ENCODE results near the gene PLXNC1.

The PLXNC1 gene

DNA sequence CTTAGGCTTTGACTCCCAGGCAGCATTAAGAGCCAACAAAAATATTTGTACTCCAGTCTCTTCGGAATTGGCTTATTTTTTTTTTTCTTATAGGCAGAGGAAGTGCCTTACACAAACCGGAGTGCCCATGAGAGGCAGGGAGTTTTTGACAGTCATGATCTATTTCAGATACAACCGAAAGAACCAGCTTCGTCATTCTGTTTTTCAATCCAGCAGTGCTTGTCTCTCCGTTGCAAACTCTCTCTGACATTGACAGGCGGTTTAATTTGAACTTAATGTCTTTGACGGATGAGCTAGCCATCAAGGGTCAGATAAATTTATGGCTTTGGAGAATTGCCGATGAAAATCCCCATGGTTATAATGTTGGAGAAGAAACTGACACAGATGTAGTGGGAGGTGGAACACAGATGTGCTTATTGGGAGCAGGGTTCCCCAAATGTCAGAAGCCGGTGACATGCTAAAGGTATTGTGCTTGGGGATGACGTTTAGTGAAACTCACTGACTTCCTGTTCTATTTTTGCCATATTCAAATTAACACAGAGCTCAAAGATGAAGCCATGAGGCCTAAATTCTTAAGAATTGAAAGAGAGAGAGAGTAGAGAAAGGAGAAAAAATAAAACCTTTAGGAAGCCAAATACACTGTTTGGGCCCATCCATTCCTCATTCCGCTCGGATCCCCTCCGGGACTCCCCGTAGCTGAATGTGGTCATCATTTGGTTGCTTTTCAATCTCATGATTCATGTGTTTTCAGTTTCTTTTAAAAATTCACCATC is 59.7 kb downstream of the PLXNC1 start:
- no peak for DNase-seq

DNA sequence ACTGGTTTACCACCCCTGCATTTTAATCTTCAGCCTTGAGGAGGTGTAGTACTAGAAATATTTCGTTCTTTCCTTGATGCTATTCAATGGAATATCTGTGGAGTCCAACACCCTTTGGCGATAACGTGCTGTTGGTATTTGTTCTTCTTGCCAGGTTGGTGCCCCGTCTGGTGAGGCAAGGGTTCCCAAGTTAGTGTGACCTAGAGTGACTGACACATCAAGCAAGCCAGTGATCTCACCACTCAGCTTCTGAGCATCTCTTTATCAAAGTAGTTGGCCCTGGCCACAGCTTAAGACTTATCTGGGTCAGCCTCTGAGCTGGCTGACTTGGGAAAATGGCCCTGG is 60.2 kb downstream of the PLXNC1 start:
- DNase-seq = no peak

DNA sequence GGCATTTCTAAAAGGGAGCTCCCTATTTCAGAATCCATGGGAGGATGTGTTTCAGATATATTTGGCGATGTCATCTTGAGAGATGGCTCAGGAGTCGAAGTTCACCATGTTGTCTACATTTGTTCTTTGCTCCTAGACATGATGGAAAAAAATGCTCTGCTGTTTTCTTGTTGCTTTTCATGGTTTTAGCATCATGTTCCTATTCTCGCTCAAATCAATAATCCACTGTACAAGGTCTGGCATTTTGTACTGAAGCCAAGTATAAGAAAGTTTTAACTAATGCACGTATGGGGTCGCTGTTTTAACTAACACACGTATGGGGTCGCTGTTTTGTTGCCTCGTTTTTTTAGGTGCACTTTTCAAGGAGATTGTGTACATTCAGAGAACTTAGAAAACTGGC is 60.9 kb downstream of the PLXNC1 start:
- no peak for DNase-seq

DNA sequence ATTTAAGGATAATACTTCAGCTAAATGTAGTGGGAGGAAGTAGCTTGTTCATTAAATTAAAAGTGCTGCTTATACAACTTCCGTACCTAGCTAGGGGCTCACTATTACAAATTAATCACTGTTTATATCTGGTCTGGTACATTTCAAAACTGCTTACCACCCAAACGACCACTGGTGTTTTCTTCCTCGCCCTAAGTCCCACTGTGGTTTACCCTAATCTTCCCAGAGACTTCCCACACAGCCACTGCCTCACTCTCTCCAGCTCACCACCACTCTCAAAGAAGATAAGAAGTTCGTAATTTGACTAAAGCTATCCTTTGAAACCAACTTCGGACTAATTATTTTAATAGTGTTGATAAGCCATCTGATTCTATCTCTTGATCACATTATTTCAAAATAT is 62.6 kb downstream of the PLXNC1 start:
- DNase-seq = no peak

DNA sequence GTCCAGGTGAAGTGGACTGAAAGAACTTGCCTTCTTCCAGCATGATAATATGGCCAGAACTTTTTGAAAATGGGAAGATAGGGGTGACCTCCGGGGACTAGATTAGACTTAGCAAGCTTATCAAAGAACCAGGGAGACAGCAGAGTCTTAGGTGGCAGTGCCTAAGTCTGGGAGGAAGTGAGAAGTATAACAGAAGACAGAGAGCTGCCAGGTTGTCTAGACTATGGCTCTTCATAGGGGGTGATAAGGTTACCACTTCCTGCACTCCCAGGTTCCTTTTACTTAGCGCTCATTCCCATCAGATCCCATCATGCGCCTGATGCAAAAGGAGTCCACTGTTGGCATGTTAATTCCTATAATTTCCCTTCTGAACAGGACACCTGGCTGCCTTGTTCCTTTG is 69.9 kb downstream of the PLXNC1 start:
- DNase-seq = no peak

DNA sequence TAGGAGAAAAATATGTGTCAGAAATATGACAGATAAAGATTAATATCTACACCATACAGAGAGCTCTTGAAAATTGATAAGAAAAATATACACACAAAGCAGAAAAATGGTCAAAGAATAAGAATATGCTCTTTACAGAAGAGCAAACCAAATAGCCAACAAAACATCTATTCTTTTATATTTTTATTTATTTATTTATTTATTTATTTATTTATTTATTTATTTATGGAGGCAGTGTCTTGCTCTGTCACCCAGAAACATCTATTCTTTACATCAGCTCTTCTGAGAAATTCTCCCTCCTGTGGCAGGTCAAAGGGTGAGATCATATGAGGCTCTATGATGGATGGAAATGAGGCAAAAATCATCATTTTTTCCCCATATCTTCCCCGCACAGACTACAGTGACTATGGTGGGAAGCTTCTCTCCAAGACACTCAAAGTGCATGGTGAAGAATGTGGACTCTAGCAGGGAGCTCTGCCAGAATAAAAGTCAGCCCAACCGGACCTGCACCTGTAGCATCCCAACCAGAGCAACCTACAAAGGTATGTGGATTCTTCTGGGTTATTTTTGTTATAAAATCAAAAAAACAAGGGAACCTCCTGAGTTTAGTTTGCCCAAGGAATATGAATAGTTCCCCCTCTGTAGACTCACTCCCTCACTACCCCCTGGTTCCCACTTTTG is 71.4 kb downstream of the PLXNC1 start:
- DNase-seq = no peak

DNA sequence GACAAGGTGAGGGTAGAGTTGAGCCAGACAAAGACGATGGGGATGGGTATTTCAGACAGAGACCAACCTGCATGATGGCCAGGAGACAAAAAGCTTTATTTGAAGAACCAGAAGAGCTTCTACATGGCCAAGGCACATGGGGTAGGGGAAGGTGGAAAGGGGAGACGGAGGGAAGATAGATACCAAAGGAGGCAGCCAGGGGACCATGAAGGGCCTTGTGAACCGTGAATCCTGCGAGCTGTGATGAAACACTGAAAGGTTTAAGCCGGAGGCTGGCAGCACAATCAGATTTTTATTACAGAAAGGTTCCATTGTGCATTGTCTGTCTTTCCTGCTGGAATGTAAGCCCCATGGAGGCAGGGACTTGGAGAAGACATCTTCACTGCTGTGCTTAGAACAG is 72.4 kb downstream of the PLXNC1 start:
- no peak for DNase-seq

DNA sequence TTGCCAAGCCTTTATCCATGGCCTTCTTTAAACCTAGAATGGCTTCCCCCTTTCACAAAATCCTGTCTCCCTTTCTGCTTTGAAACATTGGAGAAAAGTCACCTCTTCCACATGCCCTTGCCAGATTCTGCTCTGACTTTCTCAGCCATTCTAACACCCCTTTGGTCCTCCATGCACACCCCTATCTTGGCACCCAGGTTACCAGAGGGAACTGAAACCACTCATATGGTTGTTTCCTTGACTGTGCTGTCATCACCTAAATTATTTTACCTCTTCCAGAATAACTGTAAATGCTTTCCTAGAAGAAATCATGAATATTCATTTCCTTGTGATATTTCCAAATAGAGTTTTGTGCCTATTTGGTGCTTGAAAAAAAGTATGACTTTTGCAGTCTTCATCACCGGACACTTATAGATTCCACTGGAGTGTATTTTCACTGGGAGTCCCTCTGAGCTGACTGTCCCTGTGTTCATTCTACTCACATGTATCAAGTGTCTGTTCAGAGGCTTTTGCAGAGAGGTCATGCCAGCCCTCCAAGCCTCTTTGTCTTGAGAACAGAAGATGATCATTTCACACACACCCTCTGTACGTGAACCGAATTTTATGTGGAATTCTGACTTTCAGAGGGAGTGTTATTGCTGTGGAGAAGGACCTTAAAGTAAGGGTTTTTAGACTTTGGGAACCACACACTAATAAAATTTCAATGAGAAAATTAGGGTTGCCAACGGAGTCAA is 74.1 kb downstream of the PLXNC1 start:
- no peak for DNase-seq

DNA sequence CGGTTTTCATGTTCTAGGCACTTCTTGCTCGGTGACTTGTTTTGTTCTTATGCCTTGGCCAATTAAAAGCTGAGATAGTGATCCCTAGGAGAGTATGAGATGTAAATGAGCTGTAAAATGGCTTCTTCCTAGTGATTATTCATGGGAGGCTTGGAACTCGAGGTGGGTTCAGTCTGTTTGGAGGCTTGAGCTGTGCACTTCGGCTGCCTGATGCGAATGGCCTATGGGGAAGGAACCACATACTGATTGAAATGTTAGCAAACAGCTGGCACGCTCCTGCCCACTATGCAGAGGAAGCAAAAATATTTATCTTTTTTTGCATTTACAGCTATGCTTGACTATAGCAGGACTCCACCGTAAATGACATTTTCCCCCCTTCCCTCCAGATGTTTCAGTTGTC is 75.5 kb downstream of the PLXNC1 start:
- no peak for DNase-seq

DNA sequence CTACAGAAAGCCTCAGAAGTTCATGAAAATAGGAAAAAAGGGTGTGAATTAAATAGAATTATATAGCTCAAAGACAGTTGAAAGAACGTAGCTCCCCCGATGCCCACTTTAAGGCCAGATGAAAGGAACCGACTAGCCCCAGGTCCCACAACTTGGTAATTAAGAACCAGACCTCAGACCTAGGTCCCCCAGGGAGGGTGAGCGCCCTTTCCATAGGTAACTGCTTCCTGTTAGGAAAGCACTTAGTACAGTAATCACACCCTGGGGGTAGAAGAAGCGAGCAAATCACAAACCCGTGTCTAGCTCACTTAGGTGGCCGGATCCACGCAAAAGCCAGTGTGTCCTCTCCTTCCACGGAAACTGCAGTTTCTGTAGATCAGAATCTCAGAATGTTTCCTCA is 77.1 kb downstream of the PLXNC1 start:
- DNase-seq = no peak

DNA sequence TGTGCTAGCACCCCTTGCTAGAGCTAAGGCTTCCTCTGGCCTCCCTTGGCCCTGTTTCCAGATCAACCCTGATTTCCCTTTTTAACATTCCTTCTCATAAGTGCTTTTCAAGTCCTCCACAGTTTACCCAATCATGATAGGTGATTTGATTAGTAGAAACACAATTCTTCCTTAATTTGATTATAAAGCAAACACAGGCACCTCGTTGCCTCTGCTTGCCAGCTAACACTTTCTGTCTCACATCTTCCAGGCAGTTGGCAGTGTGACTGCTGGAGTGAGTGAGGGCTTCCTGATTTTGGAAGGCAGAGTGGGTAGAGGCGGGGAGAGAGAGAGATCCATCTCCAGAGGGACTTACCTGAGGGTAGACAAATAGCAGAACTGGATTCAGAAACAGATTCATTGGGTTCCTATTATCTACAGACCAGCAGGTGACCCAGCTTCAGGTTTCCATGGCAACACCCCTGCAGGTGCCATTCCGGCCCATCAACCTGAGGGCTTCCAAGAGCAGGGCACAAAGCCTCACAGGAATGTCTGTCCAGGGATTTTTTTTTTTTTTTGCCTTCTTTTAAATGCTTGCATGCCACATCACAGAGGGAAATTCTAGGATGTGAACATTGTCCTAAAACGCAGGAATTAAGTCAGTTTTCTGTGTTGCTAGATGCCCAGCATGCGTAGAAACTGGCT is 77.7 kb downstream of the PLXNC1 start:
- no peak for DNase-seq

DNA sequence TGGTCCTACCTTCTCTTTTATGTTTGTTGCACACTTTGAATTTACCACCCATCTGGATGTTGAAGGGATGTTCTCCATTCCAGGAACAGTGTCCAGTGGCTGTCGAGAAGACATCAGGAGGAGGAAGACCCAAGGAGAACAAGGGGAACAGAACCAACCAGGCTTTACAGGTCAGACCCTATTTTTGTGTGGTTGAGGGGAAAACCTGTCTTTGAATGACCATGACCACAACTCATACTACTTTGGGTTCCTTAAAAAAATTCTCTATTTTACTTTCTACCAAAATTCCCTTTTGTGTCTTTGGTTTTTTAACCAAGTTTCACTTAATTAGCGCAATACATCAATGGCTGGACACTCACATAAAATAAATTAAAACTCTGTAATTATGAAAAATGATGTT is 78.7 kb downstream of the PLXNC1 start:
- DNase-seq = no peak

DNA sequence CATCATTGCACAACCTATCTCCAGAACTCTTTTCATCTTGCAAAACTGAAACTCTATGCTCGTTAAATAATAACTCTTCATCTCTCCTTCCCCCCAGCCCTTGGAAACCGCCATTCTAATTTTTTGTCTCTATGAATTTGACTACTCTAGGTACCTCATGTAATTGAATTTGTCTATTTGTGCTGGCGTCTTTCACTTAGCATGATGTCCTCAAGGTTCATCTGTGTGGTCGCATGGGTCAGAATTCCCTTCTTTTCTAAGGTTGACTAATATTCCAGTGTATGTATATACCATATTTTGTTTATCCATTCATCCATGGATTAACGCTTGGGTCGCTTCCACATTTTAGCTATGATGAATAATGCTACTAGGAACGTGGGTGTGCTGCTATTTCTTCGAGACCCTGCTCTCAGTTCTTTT is 80.1 kb downstream of the PLXNC1 start:
- DNase-seq = no peak

DNA sequence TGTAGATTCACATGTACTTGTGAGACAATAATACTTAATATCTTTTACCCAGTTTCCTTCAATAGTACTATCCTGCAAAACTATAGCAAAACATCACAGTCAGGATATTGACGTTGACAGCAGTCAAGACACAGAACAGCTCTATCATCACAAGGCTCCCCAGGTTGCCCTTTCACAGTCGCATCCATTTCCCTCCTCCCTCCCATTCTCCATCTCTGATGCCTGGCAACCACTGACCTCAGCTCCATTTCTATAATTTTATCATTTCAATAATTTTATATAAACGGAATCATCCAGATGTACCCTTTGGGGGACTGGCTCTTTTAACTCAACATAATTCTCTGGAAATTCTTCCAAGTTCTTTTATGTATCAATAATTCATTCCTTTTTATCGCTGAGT is 81.5 kb downstream of the PLXNC1 start:
- no peak for DNase-seq

DNA sequence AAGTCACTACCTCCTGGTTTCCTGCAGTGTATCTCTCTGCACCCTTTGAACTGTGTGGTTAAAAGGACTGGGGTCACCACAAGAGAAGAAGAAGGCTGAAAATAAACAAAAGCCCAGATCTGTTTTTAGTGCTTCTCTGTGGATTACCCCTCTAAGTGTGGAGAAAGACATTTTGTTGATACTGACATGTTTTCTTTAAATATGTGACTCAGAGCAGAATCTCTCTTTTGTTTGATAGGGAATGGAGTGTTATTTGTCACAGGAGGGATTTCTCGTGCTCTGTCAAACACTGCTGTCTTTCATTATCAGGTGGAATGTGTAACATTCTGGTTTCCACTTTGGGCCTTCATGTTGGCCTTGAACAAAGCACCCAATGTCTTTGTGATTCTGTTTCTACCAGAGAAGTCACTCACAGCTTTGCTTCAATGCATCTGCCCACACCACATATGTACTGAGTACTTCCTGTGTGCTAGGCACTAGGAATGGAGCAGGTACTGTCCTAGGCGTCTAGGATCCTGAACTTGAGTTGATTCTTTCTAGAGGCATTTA is 82.1 kb downstream of the PLXNC1 start:
- no peak for DNase-seq

DNA sequence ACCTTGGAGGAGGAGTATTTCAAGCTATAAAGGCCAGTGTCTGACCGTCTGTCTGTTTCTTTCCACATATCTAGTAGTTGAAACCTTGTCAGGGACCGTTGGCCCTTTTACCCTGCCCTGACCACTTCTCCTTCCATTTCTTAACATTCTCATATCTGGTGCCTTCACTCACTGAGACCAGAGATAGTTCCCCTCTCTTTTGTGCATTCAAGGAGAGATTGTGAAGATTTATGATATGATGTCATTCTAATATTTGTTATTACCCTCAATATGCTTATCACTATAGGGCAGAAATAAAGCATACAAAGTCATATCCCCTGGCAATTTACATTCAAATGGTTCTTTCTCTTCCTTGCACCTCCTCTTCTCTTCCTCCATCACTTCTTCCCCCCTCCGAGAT is 83.3 kb downstream of the PLXNC1 start:
- no peak for DNase-seq

DNA sequence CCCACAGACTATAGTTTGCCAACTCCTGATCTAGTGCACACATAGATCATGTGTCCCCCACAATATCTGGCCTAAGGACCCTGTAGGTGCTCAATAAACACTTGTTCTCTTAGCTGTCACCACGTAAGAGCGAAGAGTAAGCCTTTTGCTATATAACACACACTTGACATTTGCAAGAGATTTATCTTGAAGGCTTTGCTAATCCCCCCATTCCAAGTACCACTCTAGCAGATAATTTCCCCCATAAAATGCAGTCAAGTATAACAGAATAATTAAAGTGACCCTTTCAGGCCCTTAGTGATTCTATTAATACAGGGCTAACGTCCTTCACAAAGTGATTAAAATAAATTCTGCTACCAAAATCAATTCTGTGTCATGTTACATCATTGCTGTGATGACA is 87.5 kb downstream of the PLXNC1 start:
- DNase-seq = no peak

DNA sequence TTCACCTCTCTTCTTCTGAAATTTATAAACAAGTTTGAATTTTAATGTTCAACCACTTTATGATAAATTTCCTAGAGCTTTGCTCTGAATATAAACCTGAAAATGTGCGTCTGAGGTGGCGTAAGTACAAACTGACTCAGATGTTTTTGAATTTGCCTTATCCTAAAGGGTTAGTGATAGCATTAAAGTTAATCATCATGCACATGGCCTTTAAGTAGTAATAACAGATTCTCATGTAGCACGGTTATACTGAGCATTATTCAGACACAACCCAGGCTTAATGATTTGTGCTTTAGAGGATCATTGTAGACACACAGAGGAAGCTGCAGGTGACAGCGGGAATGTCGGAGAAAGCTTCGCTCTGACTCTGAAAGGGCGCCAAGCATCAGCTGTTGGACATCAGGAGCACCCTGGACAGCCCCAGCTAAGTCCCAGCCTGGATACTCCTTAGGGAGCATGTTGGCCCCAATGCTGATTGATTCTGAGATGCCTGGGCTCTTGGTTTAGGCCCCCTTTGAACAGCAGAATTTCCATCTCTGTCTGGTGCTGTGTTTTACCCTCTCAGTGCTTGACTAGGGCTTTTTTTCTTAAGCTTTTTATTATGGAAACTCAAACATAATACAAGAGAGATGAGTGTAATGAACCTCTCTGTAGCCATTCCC is 91.1 kb downstream of the PLXNC1 start:
- DNase-seq = no peak

DNA sequence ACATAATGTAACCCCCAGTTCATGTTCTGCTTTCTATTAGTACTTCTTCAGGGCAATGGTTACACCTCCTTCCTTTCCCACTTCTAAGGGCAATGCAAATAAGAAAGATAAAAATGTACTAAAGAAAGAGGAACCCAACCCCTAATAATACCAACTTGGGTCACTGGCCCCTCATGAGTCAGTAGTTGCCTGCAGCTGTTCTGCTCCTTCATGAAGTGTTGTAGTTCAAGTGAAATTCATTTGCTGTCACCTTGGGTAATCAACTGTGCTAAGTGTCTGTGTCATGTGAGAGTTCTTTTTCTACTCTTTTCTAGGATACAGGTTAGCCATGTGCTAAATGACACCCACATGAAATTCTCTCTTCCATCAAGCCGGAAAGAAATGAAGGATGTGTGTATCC is 91.8 kb downstream of the PLXNC1 start:
- no peak for DNase-seq

DNA sequence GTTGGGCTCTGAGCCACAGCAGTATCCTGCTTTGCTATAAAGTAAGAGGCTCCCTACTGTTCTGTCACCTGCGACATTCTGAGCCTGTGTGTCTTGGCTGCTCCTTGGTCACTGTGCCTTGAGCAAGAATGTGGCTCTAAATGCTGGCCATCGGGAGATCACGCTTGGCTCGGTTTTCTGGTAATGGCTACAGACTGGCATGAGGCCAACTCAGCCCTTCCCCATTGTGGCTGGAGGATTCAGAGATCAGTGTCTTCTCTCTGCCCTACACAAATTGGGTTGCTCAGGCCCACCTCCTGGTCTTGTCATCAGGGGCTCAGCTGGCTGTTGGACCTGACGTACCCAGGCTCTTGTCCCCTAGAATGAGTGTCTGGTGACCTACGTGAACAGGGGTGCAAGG is 94.5 kb downstream of the PLXNC1 start:
- no peak for DNase-seq

DNA sequence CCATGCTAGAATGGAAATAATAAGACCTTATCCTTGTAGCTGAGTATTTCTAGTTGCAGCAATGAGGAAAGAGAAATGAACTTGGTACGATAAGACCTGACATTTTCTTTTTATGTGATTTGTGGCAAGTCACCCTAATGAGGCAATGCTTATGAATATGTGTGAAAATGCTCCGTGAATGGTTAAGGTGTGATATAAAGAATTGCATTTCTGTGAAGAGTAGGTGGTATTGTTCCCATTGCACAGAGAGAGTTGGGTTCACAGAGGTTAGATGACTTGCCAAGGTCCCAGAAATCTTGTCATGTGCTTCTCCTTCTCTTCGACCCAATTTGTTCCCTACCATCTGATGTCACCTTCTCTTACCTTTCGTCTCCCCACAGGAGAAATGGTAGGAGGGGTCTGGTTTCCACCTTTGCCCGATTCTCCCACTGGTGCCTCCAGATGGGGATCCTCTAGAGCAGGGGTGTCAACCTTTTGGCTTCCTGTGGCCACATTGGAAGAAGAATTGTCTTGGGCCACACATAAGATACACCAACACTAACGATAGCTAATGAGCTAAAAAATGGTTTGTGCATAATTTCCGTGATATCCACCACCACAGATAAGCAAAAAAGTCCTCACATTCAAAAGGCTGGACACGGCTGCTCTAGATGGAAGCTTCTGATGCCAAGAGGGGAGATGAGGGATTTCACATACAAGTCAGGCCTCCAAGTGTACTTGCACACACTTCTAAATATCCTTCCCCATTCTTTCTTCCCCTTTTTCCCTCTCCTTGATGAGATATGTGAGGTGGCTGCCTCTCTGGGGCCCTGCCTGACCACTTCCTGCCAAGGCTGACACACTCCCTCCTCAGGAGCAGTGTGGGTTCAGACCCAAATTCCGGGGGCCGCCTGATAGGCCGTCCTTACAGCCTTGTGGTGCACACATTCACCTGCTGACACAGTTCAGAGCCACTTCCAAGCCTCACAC is 96.1 kb downstream of the PLXNC1 start:
- DNase-seq = no peak

All from 8988T (cell line).